ENCODE measurements around the gene TRHDE. TPM values are rescaled to one million over a fixed set of nuclear protein-coding genes. Genes with fewer than 3 reads are reported as not detected.

Gene TRHDE
- total and polyA plus RNA-seq, 9 of the 15 experiments (the other 6 are each of a cell fraction or from before 2014, with no cell fraction given), result 0.03 to 0.29 (median 0.09) TPM

DNA sequence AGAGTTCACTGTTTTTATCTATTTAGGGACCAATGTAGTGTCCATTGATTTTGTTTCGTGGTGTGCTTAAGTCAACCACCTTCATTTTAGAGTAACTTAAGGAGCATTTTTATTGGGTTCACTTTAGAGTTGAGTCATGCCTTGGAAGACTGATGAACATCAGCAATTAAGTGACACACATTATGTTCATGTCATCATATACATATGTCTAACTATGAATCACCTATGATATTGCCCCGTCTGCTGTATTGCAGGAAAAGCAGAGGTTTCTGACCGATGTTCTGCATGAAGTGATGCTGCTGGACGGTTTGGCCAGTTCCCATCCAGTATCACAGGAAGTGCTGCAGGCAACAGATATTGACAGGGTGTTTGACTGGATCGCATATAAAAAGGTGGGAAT lies 227.1 kb downstream of the TRHDE start:
- no peak overlapping the region for H2AFZ ChIP-seq (ENCODE audit: low read depth, low read length)
- BruUV-seq (replicated peaks), result no TSS peak
- no peaks in the 10 kb centered on the region for H3K36me3 ChIP-seq (ENCODE audit: control insufficient read depth, insufficient read depth, low read length)
- CTCF ChIA-PET (ENCODE audit: low intra/inter-chr PET ratio), result no interaction called here
- no peaks in the 10 kb centered on the region; the same call in 1 of the 2 replicates for H3K9me3 ChIP-seq (replicated peaks; ENCODE audit: control insufficient read depth, insufficient read depth, low read depth, low read length)
- no peaks in the 10 kb centered on the region for H4K20me1 ChIP-seq (replicated peaks; ENCODE audit: control insufficient read depth, insufficient read depth, low read length)
- in situ Hi-C loops (cut with MboI) (no loop called here), intact Hi-C loops (cut with micrococcal nuclease) (no loop called here)
- ATAC-seq (no peak), DNase-seq (ENCODE audit: extremely low read depth in 1 of 4, low spot score in 3 of 4) (no peak), FAIRE-seq (no peak)
- H3K79me2 ChIP-seq (ENCODE audit: control insufficient read depth, insufficient read depth, low read length), result no peaks in the 10 kb centered on the region
- no peak overlapping the region for H3K9ac ChIP-seq (ENCODE audit: insufficient read depth in 1 of 2, low read depth in 2 of 2, low read length in 2 of 2)
- TF ChIP-seq CEBPG (CRISPR knock-in tag; IDR thresholded peaks at IDR 0.05) (no peak), CEBPG (tag; conservative IDR thresholded peaks at IDR 0.05 in 1 of 2, IDR thresholded peaks at IDR 0.05 in 1 of 2) (no peak), ARHGAP35 (IDR thresholded peaks at IDR 0.05; ENCODE audit: partially characterized antibody) (no peak), ZNF398 (CRISPR knock-in tag; IDR thresholded peaks at IDR 0.05) (no peak), RERE (CRISPR knock-in tag; IDR thresholded peaks at IDR 0.05; ENCODE audit: borderline replicate concordance) (no peak), RBM17 (IDR thresholded peaks at IDR 0.05; ENCODE audit: borderline replicate concordance, low read depth, low read length) (no peak), ZNF124 (CRISPR knock-in tag; IDR thresholded peaks at IDR 0.05) (no peak)
- 4% methylated on average over 5 of the region's 5 CpGs for WGBS (ENCODE audit: insufficient coverage, low coverage, missing lambda C conversion rate)
- no peaks in the 10 kb centered on the region for H3K9me1 ChIP-seq (ENCODE audit: control insufficient read depth, insufficient read depth, low read length)
- H3K4me3 ChIP-seq, result no peak overlapping the region
- H3K27ac ChIP-seq (ENCODE audit: extremely low read depth, low read depth, low read length), result no peak overlapping the region
- H3K4me2 ChIP-seq (ENCODE audit: insufficient read depth, low read length), result no peak overlapping the region
- no peaks in the 10 kb centered on the region for H3K27me3 ChIP-seq (ENCODE audit: control insufficient read depth in 2 of 2, insufficient read depth in 2 of 2, low read length in 2 of 2)
- H3K4me1 ChIP-seq (replicated peaks in 1 of 2; ENCODE audit: control insufficient read depth in 2 of 2, insufficient read depth in 2 of 2, low read length in 2 of 2), result no peaks in the 10 kb centered on the region
- POLR2A ChIA-PET, result no interaction called here
